ACC112 (cell line): Measurements from ENCODE around the gene TSPAN16.

ENCODE experiments used
- H2AFZ ChIP-seq: fragments of 200-600 bp; sonication (generic); one replicate; pipeline ENCODE4 v1.6.0; 2017; ENCODE audit warnings: antibody characterized with exemption, low read length; ENCODE audit not compliant: unreplicated experiment
- H3K27ac ChIP-seq: fragments of 200-600 bp; sonication (generic); 2 replicates; pipeline ENCODE4 v1.5.1; 2014; ENCODE audit warnings: low read depth, mild to moderate bottlenecking, antibody characterized with exemption, low read length, moderate library complexity
- H3K27me3 ChIP-seq: fragments of 200-600 bp; sonication (generic); 2 replicates; pipeline ENCODE4 v1.6.1; 2014; ENCODE audit warnings: mild to moderate bottlenecking, antibody characterized with exemption, low read length, moderate library complexity, mixed read lengths; ENCODE audit not compliant: insufficient read depth
- H3K36me3 ChIP-seq: fragments of 200-600 bp; sonication (generic); 2 replicates; pipeline ENCODE4 v1.6.1; 2016; ENCODE audit warnings: mild to moderate bottlenecking, antibody characterized with exemption, low read length, moderate library complexity, mixed read lengths; ENCODE audit not compliant: insufficient read depth
- H3K4me1 ChIP-seq: fragments of 200-600 bp; sonication (generic); one replicate; pipeline ENCODE4 v1.6.1; 2016; ENCODE audit warnings: low read length, mixed read lengths; ENCODE audit not compliant: insufficient read depth, unreplicated experiment, control insufficient read depth
- H3K4me3 ChIP-seq: fragments of 200-600 bp; sonication (generic); 2 replicates; pipeline ENCODE4 v1.5.1; 2014; ENCODE audit warnings: mild to moderate bottlenecking, low read depth, low read length
- H3K79me2 ChIP-seq: fragments of 200-600 bp; sonication (generic); one replicate; pipeline ENCODE4 v1.6.0; 2016; ENCODE audit warnings: low read length; ENCODE audit not compliant: control insufficient read depth, unreplicated experiment, insufficient read depth

The TSPAN16 gene

GRCh38 chr19:11268783-11269267 lies 27.1 kb upstream of the TSPAN16 start:
- H3K4me3 ChIP-seq, result no peak overlapping the region
- H3K36me3 ChIP-seq, result no peaks in the 10 kb centered on the region
- no peaks in the 10 kb centered on the region for H3K79me2 ChIP-seq
- H3K4me1 ChIP-seq, result no peaks in the 10 kb centered on the region
- no peak overlapping the region for H3K27ac ChIP-seq
- H3K27me3 ChIP-seq, result no peaks in the 10 kb centered on the region
- H2AFZ ChIP-seq, result no peak overlapping the region

- Histone ChIP-seq H3K4me3 (no peak overlapping the region), H3K36me3 (no peaks in the 10 kb centered on the region), H3K27me3 (no peaks in the 10 kb centered on the region), H3K4me1 (no peaks in the 10 kb centered on the region), H2AFZ (peak overlapping the region; percentile 13), H3K79me2 (no peaks in the 10 kb centered on the region), H3K27ac (no peak overlapping the region)
Measured at GRCh38 chr19:11269408-11269807, 26.6 kb upstream of the TSPAN16 start.

GRCh38 chr19:11273296-11273695 lies 22.7 kb upstream of the TSPAN16 start:
- Histone ChIP-seq H3K4me1 (no peaks in the 10 kb centered on the region), H3K27ac (no peak overlapping the region), H3K4me3 (no peak overlapping the region), H3K79me2 (no peaks in the 10 kb centered on the region), H2AFZ (no peak overlapping the region), H3K27me3 (no peaks in the 10 kb centered on the region), H3K36me3 (no peaks in the 10 kb centered on the region)

GRCh38 chr19:11273989-11274388 lies 22.0 kb upstream of the TSPAN16 start:
- Histone ChIP-seq H3K27ac (no peak overlapping the region), H3K36me3 (no peaks in the 10 kb centered on the region), H3K79me2 (no peaks in the 10 kb centered on the region), H3K4me1 (no peaks in the 10 kb centered on the region), H3K27me3 (no peaks in the 10 kb centered on the region), H2AFZ (no peak overlapping the region), H3K4me3 (no peak overlapping the region)

- H3K4me1 ChIP-seq, result no peaks in the 10 kb centered on the region
- no peak overlapping the region for H2AFZ ChIP-seq
- H3K27me3 ChIP-seq, result no peaks in the 10 kb centered on the region
Measured at GRCh38 chr19:11274533-11275086, 21.4 kb upstream of the TSPAN16 start.

GRCh38 chr19:11278670-11279069 lies 17.3 kb upstream of the TSPAN16 start:
- Histone ChIP-seq H3K79me2 (no peaks in the 10 kb centered on the region), H3K27me3 (no peaks in the 10 kb centered on the region), H3K4me1 (no peaks in the 10 kb centered on the region), H3K27ac (no peak overlapping the region), H3K4me3 (no peak overlapping the region), H3K36me3 (no peaks in the 10 kb centered on the region), H2AFZ (no peak overlapping the region)

More at GRCh38 chr19:11274533-11275086, 21.4 kb upstream of the TSPAN16 start:
- Histone ChIP-seq H3K36me3 (no peaks in the 10 kb centered on the region), H3K4me3 (no peak overlapping the region), H3K79me2 (no peaks in the 10 kb centered on the region), H3K27ac (no peak overlapping the region)

- no peaks in the 10 kb centered on the region for H3K79me2 ChIP-seq
- no peak overlapping the region for H2AFZ ChIP-seq
- H3K27me3 ChIP-seq, result no peaks in the 10 kb centered on the region
- H3K4me1 ChIP-seq, result no peaks in the 10 kb centered on the region
- no peaks in the 10 kb centered on the region for H3K36me3 ChIP-seq
- H3K4me3 ChIP-seq, result no peak overlapping the region
- H3K27ac ChIP-seq, result no peak overlapping the region
Measured at GRCh38 chr19:11279505-11280236, 16.3 kb upstream of the TSPAN16 start.

- Histone ChIP-seq H3K4me3 (no peak overlapping the region), H2AFZ (no peak overlapping the region), H3K79me2 (no peaks in the 10 kb centered on the region), H3K27me3 (no peaks in the 10 kb centered on the region), H3K27ac (no peak overlapping the region), H3K36me3 (no peaks in the 10 kb centered on the region), H3K4me1 (peaks cover under 1% of the 10 kb centered on the region)
Measured at GRCh38 chr19:11281356-11282049, 14.5 kb upstream of the TSPAN16 start.

- no peaks in the 10 kb centered on the region for H3K36me3 ChIP-seq
- H2AFZ ChIP-seq, result no peak overlapping the region
- no peaks in the 10 kb centered on the region for H3K27me3 ChIP-seq
- peaks cover 3% of the 10 kb centered on the region for H3K4me1 ChIP-seq
- H3K79me2 ChIP-seq, result no peaks in the 10 kb centered on the region
- no peak overlapping the region for H3K27ac ChIP-seq
- no peak overlapping the region for H3K4me3 ChIP-seq
Measured at GRCh38 chr19:11284515-11284914, 11.4 kb upstream of the TSPAN16 start.

GRCh38 chr19:11286312-11286974 lies 9.5 kb upstream of the TSPAN16 start:
- Histone ChIP-seq H3K27me3 (no peaks in the 10 kb centered on the region), H2AFZ (no peak overlapping the region), H3K4me1 (peaks cover 3% of the 10 kb centered on the region), H3K27ac (no peak overlapping the region), H3K4me3 (no peak overlapping the region), H3K36me3 (no peaks in the 10 kb centered on the region), H3K79me2 (no peaks in the 10 kb centered on the region)
